Measurements from ENCODE around the gene KIAA1671.

Gene KIAA1671

GRCh38 chr22:25131198-25131887, 178.8 kb downstream of the KIAA1671 start:
- TF ChIP-seq TAF1 (IDR thresholded peaks at IDR 0.05; ENCODE audit: borderline replicate concordance, insufficient read depth, low read length) (no peak), SIN3A (IDR thresholded peaks at IDR 0.05; ENCODE audit: borderline replicate concordance, insufficient read depth, low read length) (no peak), FOXP2 (optimal IDR thresholded peaks at IDR 0.05; ENCODE audit: borderline replicate concordance, extremely low read depth, extremely low read length, insufficient read depth) (no peak), REST (IDR thresholded peaks at IDR 0.05; ENCODE audit: insufficient read depth in 1 of 2, low read depth in 2 of 2, low read length in 2 of 2) (no peak), POLR2AphosphoS5 (IDR thresholded peaks at IDR 0.05; ENCODE audit: low read depth, low read length) (no peak)

GRCh38 chr22:25134028-25134427, 181.5 kb downstream of the KIAA1671 start:
- TF ChIP-seq REST (IDR thresholded peaks at IDR 0.05; ENCODE audit: insufficient read depth in 1 of 2, low read depth in 2 of 2, low read length in 2 of 2) (0 out of 4 replicates have a peak, but pooled peaks of 1 of the 2 experiments have one; percentile 46), SIN3A (IDR thresholded peaks at IDR 0.05; ENCODE audit: borderline replicate concordance, insufficient read depth, low read length) (0 out of 2 replicates have a peak, but pooled peaks have one; percentile 33), TAF1 (IDR thresholded peaks at IDR 0.05; ENCODE audit: borderline replicate concordance, insufficient read depth, low read length) (no peak)

- no peak for TF ChIP-seq POLR2AphosphoS5 (IDR thresholded peaks at IDR 0.05; ENCODE audit: low read depth, low read length)
- no peak for TF ChIP-seq FOXP2 (optimal IDR thresholded peaks at IDR 0.05; ENCODE audit: borderline replicate concordance, extremely low read depth, extremely low read length, insufficient read depth)
- no peak for TF ChIP-seq TAF1 (IDR thresholded peaks at IDR 0.05; ENCODE audit: borderline replicate concordance, insufficient read depth, low read length)
- TF ChIP-seq REST (IDR thresholded peaks at IDR 0.05; ENCODE audit: insufficient read depth in 1 of 2, low read depth in 2 of 2, low read length in 2 of 2): no peak
- TF ChIP-seq SIN3A (IDR thresholded peaks at IDR 0.05; ENCODE audit: borderline replicate concordance, insufficient read depth, low read length): no peak
Measured at GRCh38 chr22:25134451-25134850, 181.9 kb downstream of the KIAA1671 start.

- no peak for TF ChIP-seq POLR2AphosphoS5 (IDR thresholded peaks at IDR 0.05; ENCODE audit: low read depth, low read length)
- TF ChIP-seq SIN3A (IDR thresholded peaks at IDR 0.05; ENCODE audit: borderline replicate concordance, insufficient read depth, low read length): no peak
- no peak for TF ChIP-seq TAF1 (IDR thresholded peaks at IDR 0.05; ENCODE audit: borderline replicate concordance, insufficient read depth, low read length)
- TF ChIP-seq REST (IDR thresholded peaks at IDR 0.05; ENCODE audit: insufficient read depth in 1 of 2, low read depth in 2 of 2, low read length in 2 of 2): no peak
- TF ChIP-seq FOXP2 (optimal IDR thresholded peaks at IDR 0.05; ENCODE audit: borderline replicate concordance, extremely low read depth, extremely low read length, insufficient read depth): no peak
Measured at GRCh38 chr22:25136953-25137576, 184.5 kb downstream of the KIAA1671 start.

Measured in PFSK-1 (cell line).